HG03575 (cell line): ENCODE results near the gene SOCS1.

Experiments used
- ATAC-seq: cut with Tn5 transposase; IDR thresholded peaks from one replicate; pipeline ENCODE4 v1.9.1; 2021; ENCODE audit not compliant: unreplicated experiment, insufficient number of reproducible peaks, low FRiP score; ENCODE audit errors: extremely low read depth

SOCS1 gene

GRCh38 chr16:11265124-11265523, 9.1 kb upstream of the SOCS1 start:
- ATAC-seq = no peak

GRCh38 chr16:11264155-11264832, 8.3 kb upstream of the SOCS1 start:
- no peak for ATAC-seq

GRCh38 chr16:11263737-11264136, 7.7 kb upstream of the SOCS1 start:
- ATAC-seq = no peak

- ATAC-seq = no peak
Measured at GRCh38 chr16:11262915-11263314, 6.9 kb upstream of the SOCS1 start.

- no peak for ATAC-seq
Measured at GRCh38 chr16:11260596-11260966, 4.6 kb upstream of the SOCS1 start.

- ATAC-seq = no peak
Measured at GRCh38 chr16:11259655-11260595, 3.9 kb upstream of the SOCS1 start.

GRCh38 chr16:11258553-11259492, 2.8 kb upstream of the SOCS1 start:
- no peak for ATAC-seq

- ATAC-seq = no peak
Measured at GRCh38 chr16:11257131-11257938, 1.3 kb upstream of the SOCS1 start.

GRCh38 chr16:11256661-11257130, 692 bp upstream of the SOCS1 start:
- ATAC-seq = no peak

- ATAC-seq = no peak
Measured at GRCh38 chr16:11254913-11255736, 879 bp downstream of the SOCS1 start.

GRCh38 chr16:11253995-11254912, 1.8 kb downstream of the SOCS1 start:
- ATAC-seq = no peak

- ATAC-seq = no peak
Measured at GRCh38 chr16:11253009-11253994, 2.7 kb downstream of the SOCS1 start.

GRCh38 chr16:11252482-11252931, 3.5 kb downstream of the SOCS1 start:
- ATAC-seq = no peak

GRCh38 chr16:11251525-11252481, 4.2 kb downstream of the SOCS1 start:
- ATAC-seq = no peak
